Lower leg skin (tissue), 3 donors: ENCODE data around the gene UMAD1.

Experiments used
- POLR2A ChIP-seq, 2 donors: fragments of 450-650 bp; IDR thresholded peaks; one replicate each; pipeline ENCODE4 v1.6.1; 2016 to 2017; ENCODE audit warnings: antibody characterized with exemption in 2 of 2, mild to moderate bottlenecking in 1 of 2, moderate library complexity in 1 of 2
- TF ChIP-seq, protein P1 (sequence below), 3 donors: fragments of 450-650 bp; IDR thresholded peaks; one replicate each; pipeline ENCODE4 v1.5.1; 2016; ENCODE audit warnings: antibody characterized with exemption in 3 of 3, mild to moderate bottlenecking in 3 of 3, moderate library complexity in 2 of 3

GRCh38 chr7:7695111-7695817 is 54.7 kb downstream of the UMAD1 start:
- TF ChIP-seq, protein P1, sequence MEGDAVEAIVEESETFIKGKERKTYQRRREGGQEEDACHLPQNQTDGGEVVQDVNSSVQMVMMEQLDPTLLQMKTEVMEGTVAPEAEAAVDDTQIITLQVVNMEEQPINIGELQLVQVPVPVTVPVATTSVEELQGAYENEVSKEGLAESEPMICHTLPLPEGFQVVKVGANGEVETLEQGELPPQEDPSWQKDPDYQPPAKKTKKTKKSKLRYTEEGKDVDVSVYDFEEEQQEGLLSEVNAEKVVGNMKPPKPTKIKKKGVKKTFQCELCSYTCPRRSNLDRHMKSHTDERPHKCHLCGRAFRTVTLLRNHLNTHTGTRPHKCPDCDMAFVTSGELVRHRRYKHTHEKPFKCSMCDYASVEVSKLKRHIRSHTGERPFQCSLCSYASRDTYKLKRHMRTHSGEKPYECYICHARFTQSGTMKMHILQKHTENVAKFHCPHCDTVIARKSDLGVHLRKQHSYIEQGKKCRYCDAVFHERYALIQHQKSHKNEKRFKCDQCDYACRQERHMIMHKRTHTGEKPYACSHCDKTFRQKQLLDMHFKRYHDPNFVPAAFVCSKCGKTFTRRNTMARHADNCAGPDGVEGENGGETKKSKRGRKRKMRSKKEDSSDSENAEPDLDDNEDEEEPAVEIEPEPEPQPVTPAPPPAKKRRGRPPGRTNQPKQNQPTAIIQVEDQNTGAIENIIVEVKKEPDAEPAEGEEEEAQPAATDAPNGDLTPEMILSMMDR (IDR thresholded peaks at IDR 0.05): no peak
- no peak for TF ChIP-seq POLR2A (IDR thresholded peaks at IDR 0.05)
